Measurements from ENCODE around the gene BRD3OS.

- TF ChIP-seq ZNF8 (CRISPR knock-in tag; IDR thresholded peaks at IDR 0.05) (no peak), SNAI2 (CRISPR knock-in tag; IDR thresholded peaks at IDR 0.05) (no peak), PPARA (CRISPR knock-in tag; IDR thresholded peaks at IDR 0.05; ENCODE audit: borderline replicate concordance) (no peak), TOX (CRISPR knock-in tag; IDR thresholded peaks at IDR 0.05; ENCODE audit: borderline replicate concordance) (no peak), ISL1 (CRISPR knock-in tag; IDR thresholded peaks at IDR 0.05) (no peak), ZC3H10 (CRISPR knock-in tag; IDR thresholded peaks at IDR 0.05) (no peak), ZFP30 (CRISPR knock-in tag; IDR thresholded peaks at IDR 0.05) (no peak), ARNTL (CRISPR knock-in tag; IDR thresholded peaks at IDR 0.05; ENCODE audit: borderline replicate concordance, low read depth) (no peak), RARB (CRISPR knock-in tag; IDR thresholded peaks at IDR 0.05) (no peak), CSDC2 (CRISPR knock-in tag; IDR thresholded peaks at IDR 0.05) (no peak), CREB5 (CRISPR knock-in tag; IDR thresholded peaks at IDR 0.05; ENCODE audit: low read depth) (no peak)
- TF ChIP-seq, protein P1, sequence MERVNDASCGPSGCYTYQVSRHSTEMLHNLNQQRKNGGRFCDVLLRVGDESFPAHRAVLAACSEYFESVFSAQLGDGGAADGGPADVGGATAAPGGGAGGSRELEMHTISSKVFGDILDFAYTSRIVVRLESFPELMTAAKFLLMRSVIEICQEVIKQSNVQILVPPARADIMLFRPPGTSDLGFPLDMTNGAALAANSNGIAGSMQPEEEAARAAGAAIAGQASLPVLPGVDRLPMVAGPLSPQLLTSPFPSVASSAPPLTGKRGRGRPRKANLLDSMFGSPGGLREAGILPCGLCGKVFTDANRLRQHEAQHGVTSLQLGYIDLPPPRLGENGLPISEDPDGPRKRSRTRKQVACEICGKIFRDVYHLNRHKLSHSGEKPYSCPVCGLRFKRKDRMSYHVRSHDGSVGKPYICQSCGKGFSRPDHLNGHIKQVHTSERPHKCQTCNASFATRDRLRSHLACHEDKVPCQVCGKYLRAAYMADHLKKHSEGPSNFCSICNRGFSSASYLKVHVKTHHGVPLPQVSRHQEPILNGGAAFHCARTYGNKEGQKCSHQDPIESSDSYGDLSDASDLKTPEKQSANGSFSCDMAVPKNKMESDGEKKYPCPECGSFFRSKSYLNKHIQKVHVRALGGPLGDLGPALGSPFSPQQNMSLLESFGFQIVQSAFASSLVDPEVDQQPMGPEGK (CRISPR knock-in tag; IDR thresholded peaks at IDR 0.05; ENCODE audit: borderline replicate concordance): no peak
Measured at GRCh38 chr9:134047868-134048581, 22.7 kb downstream of the BRD3OS start.

Data from SK-N-SH treated with all-trans-retinoic acid at 6 μM for 48 hours (cell line).